Esophagus (tissue), 2 donors: ENCODE data around the gene LDLRAD4. TPM values are rescaled to one million over a fixed set of nuclear protein-coding genes. Genes with fewer than 3 reads are reported as not detected.
"Not testable (repeated sequence)": the region's sequence is repeated elsewhere in the genome, so short reads cannot be mapped to it uniquely, and the experiment has no call there.

Experiments
- H3K27ac ChIP-seq, 2 donors: one replicate each; pipeline ENCODE4 v1.5.1; 2013; ENCODE audit warnings: low read depth in 2 of 2, mild to moderate bottlenecking in 2 of 2, inconsistent platforms in 1 of 2, low read length in 1 of 2, moderate library complexity in 1 of 2
- H3K27me3 ChIP-seq, 2 donors: one replicate each; pipeline ENCODE4 v1.6.1; 2013; ENCODE audit warnings: low read length in 2 of 2, control low read depth in 1 of 2, mild to moderate bottlenecking in 1 of 2; ENCODE audit not compliant: insufficient read depth in 2 of 2, control insufficient read depth in 1 of 2
- H3K36me3 ChIP-seq, 2 donors: one replicate each; pipeline ENCODE4 v1.6.1; 2013; ENCODE audit warnings: low read length in 1 of 2; ENCODE audit not compliant: control insufficient read depth in 2 of 2, insufficient read depth in 2 of 2
- H3K4me1 ChIP-seq, 2 donors: one replicate each; pipeline ENCODE4 v1.6.1; 2013; ENCODE audit warnings: low read length in 1 of 2; ENCODE audit not compliant: control insufficient read depth in 2 of 2, insufficient read depth in 2 of 2
- H3K4me3 ChIP-seq, 2 donors: one replicate each; pipeline ENCODE4 v1.5.1; 2013; ENCODE audit warnings: low read length in 2 of 2, mild to moderate bottlenecking in 2 of 2, low read depth in 1 of 2, moderate library complexity in 1 of 2
- H3K9me3 ChIP-seq, 2 donors: one replicate each; pipeline ENCODE4 v1.6.1; 2013; ENCODE audit warnings: mild to moderate bottlenecking in 2 of 2, low read depth in 1 of 2, low read length in 1 of 2, moderate library complexity in 1 of 2; ENCODE audit not compliant: control insufficient read depth in 2 of 2, insufficient read depth in 1 of 2
- WGBS, 2 donors: extraction: QIAGEN DNeasy Blood & Tissue Kit; methylation state at CpG; one replicate each; pipeline ENCODE4 v1.1.7; 2013; 5-methylcytosine and 5-hydroxymethylcytosine counted together
- polyA plus RNA-seq, 2 donors: library from polyadenylated mRNA; stranded (reverse); fragments of 200-250 nt; gene quantifications; one replicate each; pipeline ENCODE4 v1.2.3, GENCODE V29; 2013
- donor health status: healthy with polysubstance abuse.
- donor health status: Bipolar disorder and iron deficiency.

LDLRAD4 gene
- polyA plus RNA-seq, 2 donors = 0.79 to 0.99 TPM

GRCh38 chr18:13658436-13659204 is 440.1 kb downstream of the LDLRAD4 start:
- Histone ChIP-seq H3K4me3 (no peak overlapping the region), H3K27ac (no peak overlapping the region), H3K27me3 (no peaks in the 10 kb centered on the region), H3K4me1 (peaks cover 0 to 6% of the 10 kb centered on the region in 2 donors), H3K9me3 (no peaks in the 10 kb centered on the region), H3K36me3 (no peaks in the 10 kb centered on the region)
- 82 to 85% methylated on average over 8 of the region's 8 CpGs for WGBS, 2 donors

GRCh38 chr18:13660510-13660909 is 441.9 kb downstream of the LDLRAD4 start:
- Histone ChIP-seq H3K4me3 (no peak overlapping the region), H3K27me3 (no peaks in the 10 kb centered on the region), H3K9me3 (no peaks in the 10 kb centered on the region), H3K4me1 (peaks cover 0 to 3% of the 10 kb centered on the region in 2 donors), H3K27ac (no peak overlapping the region), H3K36me3 (no peaks in the 10 kb centered on the region)
- WGBS, 2 donors = 49 to 60% methylated on average over 5 of the region's 5 CpGs

- no peak overlapping the region for H3K27ac ChIP-seq
- 79 to 80% methylated on average over 8 of the region's 8 CpGs for WGBS, 2 donors
These were observed 442.7 kb downstream of the LDLRAD4 start for GRCh38 chr18:13661051-13661778.

DNA sequence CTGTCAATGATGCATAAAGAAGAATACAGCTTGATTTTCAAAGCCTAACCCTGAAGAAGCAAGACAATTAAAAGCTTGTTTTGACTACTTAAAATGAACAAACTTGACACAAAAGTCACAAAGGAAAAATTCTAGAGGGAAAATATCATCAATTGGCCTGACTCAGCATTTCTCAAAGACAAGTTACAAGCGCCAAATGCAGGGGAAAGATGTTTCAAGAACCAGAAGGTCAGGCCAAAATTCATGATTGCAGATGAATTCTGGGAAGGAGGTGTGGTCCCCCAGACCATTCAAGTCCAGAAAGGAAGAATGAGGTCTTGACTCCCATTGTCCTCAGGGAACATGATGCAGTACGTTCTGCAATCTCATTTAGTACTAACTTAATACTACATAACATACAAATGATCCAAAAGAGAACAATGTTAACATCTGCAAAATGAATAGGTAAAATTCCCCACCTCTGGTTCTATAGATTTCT is 443.3 kb downstream of the LDLRAD4 start:
- no peaks in the 10 kb centered on the region for H3K27me3 ChIP-seq
- WGBS, 2 donors = 76 to 80% methylated on average over 2 of the region's 2 CpGs

More at GRCh38 chr18:13661051-13661778, 442.7 kb downstream of the LDLRAD4 start:
- no peaks in the 10 kb centered on the region for H3K9me3 ChIP-seq
- H3K4me1 ChIP-seq = peaks cover 0 to 3% of the 10 kb centered on the region in 2 donors
- no peak overlapping the region for H3K4me3 ChIP-seq
- no peaks in the 10 kb centered on the region for H3K27me3 ChIP-seq
- H3K36me3 ChIP-seq = no peaks in the 10 kb centered on the region

DNA sequence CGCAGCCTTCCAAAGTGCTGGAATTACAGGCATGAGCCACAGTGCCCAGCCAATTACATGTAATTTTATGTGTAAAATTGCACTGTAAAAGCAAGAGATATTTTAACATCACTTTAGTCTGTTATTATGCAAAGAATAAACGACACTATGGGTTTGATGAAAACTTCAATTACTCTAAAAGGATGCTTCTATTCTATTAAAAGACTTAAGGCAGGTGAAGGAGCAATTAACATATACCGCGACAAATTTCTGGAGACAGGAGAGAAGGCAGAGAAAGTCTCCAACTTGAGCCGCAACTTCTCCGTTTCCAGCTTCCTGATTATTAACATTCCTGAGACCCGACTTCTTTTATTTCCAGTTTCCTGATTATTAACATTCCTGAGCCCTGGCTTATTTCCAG is 454.1 kb downstream of the LDLRAD4 start:
- Histone ChIP-seq H3K4me3 (no peak overlapping the region), H3K9me3 (no peaks in the 10 kb centered on the region), H3K27me3 (no peaks in the 10 kb centered on the region), H3K27ac (no peak overlapping the region), H3K36me3 (peaks cover 0 to 2% of the 10 kb centered on the region in 2 donors), H3K4me1 (no peaks in the 10 kb centered on the region)
- 73 to 79% methylated on average over 7 of the region's 7 CpGs for WGBS, 2 donors

More for the DNA sequence above, 443.3 kb downstream of the LDLRAD4 start:
- Histone ChIP-seq H3K4me3 (no peak overlapping the region), H3K27ac (no peak overlapping the region), H3K36me3 (no peaks in the 10 kb centered on the region), H3K4me1 (peaks cover 0 to 3% of the 10 kb centered on the region in 2 donors), H3K9me3 (no peaks in the 10 kb centered on the region)

- Histone ChIP-seq H3K36me3 (peaks cover 0 to 1% of the 10 kb centered on the region in 2 donors), H3K4me1 (no peaks in the 10 kb centered on the region), H3K27ac (no peak overlapping the region), H3K27me3 (no peaks in the 10 kb centered on the region), H3K9me3 (no peaks in the 10 kb centered on the region), H3K4me3 (no peak overlapping the region)
- WGBS, 2 donors = 92% methylated on average over 6 of the region's 6 CpGs
These were observed 457.9 kb downstream of the LDLRAD4 start for GRCh38 chr18:13676471-13676870.

GRCh38 chr18:13677350-13677749 is 458.8 kb downstream of the LDLRAD4 start:
- not testable (repeated sequence) for H3K27ac ChIP-seq, H3K9me3 ChIP-seq, H3K4me1 ChIP-seq, H3K27me3 ChIP-seq, H3K36me3 ChIP-seq, H3K4me3 ChIP-seq
- 96 to 99% methylated on average over 13 of the region's 13 CpGs for WGBS, 2 donors

DNA sequence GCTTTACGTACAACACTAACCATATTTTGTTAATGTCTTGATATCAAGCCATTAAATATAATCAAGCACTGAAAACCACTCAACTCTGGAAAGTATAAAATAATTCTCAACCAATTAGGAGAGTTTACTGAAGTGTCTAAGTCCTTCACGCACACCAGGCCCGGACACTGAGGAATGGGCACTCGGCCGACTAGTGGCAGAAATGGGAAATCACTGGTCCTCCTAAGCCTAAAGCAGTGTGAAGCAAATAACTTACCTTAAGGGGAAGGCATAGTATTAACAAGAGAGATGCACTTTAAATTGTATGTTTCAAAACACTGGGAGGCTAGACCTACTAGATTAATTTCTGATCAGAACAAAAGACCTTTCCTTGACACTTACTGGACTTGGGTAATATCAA is 462.1 kb downstream of the LDLRAD4 start:
- 66 to 82% methylated on average over 5 of the region's 5 CpGs for WGBS, 2 donors
- Histone ChIP-seq H3K27ac (no peak overlapping the region), H3K4me1 (no peaks in the 10 kb centered on the region), H3K36me3 (peaks cover 0 to 4% of the 10 kb centered on the region in 2 donors), H3K4me3 (no peak overlapping the region), H3K27me3 (no peaks in the 10 kb centered on the region), H3K9me3 (no peaks in the 10 kb centered on the region)

GRCh38 chr18:13681701-13682100 is 463.1 kb downstream of the LDLRAD4 start:
- Histone ChIP-seq H3K27ac (no peak overlapping the region), H3K4me1 (no peaks in the 10 kb centered on the region), H3K4me3 (no peak overlapping the region), H3K36me3 (peaks cover 0 to 4% of the 10 kb centered on the region in 2 donors), H3K27me3 (no peaks in the 10 kb centered on the region), H3K9me3 (no peaks in the 10 kb centered on the region)
- 93 to 95% methylated on average over 6 of the region's 6 CpGs for WGBS, 2 donors
